ENCODE measurements around the gene CHN1. TPM values are rescaled to one million over a fixed set of nuclear protein-coding genes. Genes with fewer than 3 reads are reported as not detected.

Gene CHN1
- total RNA-seq, 4 donors from 2014 or later, result 3.4 to 60.2 (median 7.1) TPM

DNA sequence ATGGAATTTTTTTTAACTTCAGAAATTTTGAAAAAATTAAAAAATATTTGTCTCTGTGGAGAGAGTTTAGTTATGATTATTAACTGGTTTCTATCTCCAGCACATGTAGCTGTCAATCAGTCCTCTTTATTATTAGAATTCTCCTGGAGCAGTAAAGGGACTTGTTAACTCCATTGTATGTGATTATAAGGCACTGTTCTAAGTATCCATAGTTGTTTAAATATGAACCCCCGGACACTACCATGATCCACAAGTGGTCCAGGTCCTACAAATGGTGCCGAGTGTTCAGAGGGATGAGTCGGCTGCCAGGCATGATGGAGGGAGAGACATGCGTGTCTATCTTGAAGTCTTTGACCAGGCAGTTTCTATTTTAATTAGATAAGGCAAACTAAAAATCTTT is 241.4 kb downstream of the CHN1 start:
- no peak for DNase-seq

DNA sequence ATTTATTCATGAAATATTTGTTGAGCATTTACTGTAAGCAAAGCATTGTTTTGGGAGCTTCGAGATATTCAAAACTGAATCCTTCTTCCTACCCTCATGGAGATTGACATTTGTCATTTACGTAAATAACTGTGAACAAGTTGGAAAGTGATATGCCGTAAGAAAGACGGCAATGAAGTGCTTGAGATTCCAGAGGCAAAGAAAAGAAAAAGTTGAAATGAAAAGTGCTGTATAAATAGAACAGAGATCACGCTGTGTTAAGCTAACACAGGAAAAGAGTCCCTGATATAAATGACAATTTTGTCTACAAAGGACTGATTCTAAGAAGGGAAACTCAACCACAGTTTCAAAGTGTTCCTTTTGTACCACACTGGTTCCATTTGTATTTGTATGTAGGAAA is 242.7 kb downstream of the CHN1 start:
- no peak overlapping the region for H3K4me3 ChIP-seq
- H3K4me1 ChIP-seq, result no peaks in the 10 kb centered on the region
- DNase-seq, result no peak
- no peaks in the 10 kb centered on the region for H3K9me3 ChIP-seq
- no peak for TF ChIP-seq POLR2A (IDR thresholded peaks at IDR 0.05)
- TF ChIP-seq, protein P1, sequence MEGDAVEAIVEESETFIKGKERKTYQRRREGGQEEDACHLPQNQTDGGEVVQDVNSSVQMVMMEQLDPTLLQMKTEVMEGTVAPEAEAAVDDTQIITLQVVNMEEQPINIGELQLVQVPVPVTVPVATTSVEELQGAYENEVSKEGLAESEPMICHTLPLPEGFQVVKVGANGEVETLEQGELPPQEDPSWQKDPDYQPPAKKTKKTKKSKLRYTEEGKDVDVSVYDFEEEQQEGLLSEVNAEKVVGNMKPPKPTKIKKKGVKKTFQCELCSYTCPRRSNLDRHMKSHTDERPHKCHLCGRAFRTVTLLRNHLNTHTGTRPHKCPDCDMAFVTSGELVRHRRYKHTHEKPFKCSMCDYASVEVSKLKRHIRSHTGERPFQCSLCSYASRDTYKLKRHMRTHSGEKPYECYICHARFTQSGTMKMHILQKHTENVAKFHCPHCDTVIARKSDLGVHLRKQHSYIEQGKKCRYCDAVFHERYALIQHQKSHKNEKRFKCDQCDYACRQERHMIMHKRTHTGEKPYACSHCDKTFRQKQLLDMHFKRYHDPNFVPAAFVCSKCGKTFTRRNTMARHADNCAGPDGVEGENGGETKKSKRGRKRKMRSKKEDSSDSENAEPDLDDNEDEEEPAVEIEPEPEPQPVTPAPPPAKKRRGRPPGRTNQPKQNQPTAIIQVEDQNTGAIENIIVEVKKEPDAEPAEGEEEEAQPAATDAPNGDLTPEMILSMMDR (IDR thresholded peaks at IDR 0.05), result no peak
- no peaks in the 10 kb centered on the region for H3K27me3 ChIP-seq
- H3K27ac ChIP-seq, result no peak overlapping the region
- H3K36me3 ChIP-seq, result no peaks in the 10 kb centered on the region

More for the DNA sequence above, 241.4 kb downstream of the CHN1 start:
- H3K36me3 ChIP-seq, result no peaks in the 10 kb centered on the region
- no peaks in the 10 kb centered on the region for H3K27me3 ChIP-seq
- no peak overlapping the region for H3K4me3 ChIP-seq
- no peaks in the 10 kb centered on the region for H3K4me1 ChIP-seq
- H3K27ac ChIP-seq, result no peak overlapping the region
- TF ChIP-seq POLR2A (IDR thresholded peaks at IDR 0.05), result no peak
- TF ChIP-seq, protein P1 (IDR thresholded peaks at IDR 0.05), result no peak
- H3K9me3 ChIP-seq, result no peaks in the 10 kb centered on the region

DNA sequence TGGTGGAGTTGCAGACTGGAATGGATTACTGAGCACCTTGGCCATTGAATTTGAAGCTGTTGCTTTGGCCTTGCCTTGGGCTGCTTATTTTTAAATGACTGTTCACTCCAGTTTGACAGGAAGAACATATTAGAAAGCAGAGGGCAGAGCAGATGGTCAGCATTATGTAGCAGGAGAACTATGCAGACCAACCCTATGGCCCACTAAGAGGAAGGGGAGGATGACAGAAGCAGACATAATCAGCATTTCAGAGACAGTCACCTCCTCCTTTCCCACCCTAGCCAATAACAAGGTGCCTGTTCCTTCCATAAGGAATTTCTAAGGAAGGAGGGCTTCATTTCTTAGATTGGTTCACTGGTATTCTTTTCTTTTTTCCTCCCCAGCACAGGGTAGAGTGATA is 243.3 kb downstream of the CHN1 start:
- no peak for DNase-seq
- H3K36me3 ChIP-seq, result no peaks in the 10 kb centered on the region
- H3K27me3 ChIP-seq, result no peaks in the 10 kb centered on the region
- TF ChIP-seq, protein P1 (IDR thresholded peaks at IDR 0.05), result no peak
- no peak for TF ChIP-seq POLR2A (IDR thresholded peaks at IDR 0.05)
- no peaks in the 10 kb centered on the region for H3K9me3 ChIP-seq
- H3K27ac ChIP-seq, result no peak overlapping the region
- no peak overlapping the region for H3K4me3 ChIP-seq
- no peaks in the 10 kb centered on the region for H3K4me1 ChIP-seq

DNA sequence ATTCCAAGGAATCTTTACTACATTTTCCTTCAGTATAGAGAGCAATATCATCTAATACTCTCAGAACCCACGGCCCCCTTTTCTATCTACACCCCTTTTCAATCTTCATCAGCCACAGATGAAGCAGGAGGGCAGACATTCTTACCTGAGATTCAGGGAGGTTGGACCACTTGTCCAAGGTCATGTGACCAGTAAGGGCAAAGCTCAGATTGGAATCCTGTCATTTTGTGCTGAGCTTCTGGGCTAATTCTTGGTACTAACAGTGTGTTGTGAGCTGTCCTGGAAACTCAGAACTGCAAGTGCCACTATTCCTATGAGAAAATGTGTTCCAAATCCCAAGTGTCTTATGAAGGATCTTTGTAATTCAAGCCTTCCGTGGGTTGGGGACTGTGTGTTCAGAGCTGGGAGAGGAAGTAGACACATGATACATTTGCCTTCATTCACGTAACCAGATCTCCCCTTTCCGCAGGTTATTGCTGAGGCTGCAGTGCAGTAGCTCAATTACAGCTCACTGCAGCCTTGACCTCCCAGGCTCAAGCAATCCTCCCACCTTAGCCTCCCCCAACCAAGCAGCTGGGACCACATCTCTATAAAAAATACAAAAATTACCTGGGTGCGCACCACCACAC is 244.2 kb downstream of the CHN1 start:
- H3K27me3 ChIP-seq, result no peaks in the 10 kb centered on the region
- TF ChIP-seq, protein P1 (IDR thresholded peaks at IDR 0.05), result no peak
- TF ChIP-seq POLR2A (IDR thresholded peaks at IDR 0.05), result no peak
- H3K4me1 ChIP-seq, result no peaks in the 10 kb centered on the region
- no peaks in the 10 kb centered on the region for H3K36me3 ChIP-seq
- no peak overlapping the region for H3K4me3 ChIP-seq
- H3K27ac ChIP-seq, result no peak overlapping the region
- DNase-seq, result no peak
- no peaks in the 10 kb centered on the region for H3K9me3 ChIP-seq

DNA sequence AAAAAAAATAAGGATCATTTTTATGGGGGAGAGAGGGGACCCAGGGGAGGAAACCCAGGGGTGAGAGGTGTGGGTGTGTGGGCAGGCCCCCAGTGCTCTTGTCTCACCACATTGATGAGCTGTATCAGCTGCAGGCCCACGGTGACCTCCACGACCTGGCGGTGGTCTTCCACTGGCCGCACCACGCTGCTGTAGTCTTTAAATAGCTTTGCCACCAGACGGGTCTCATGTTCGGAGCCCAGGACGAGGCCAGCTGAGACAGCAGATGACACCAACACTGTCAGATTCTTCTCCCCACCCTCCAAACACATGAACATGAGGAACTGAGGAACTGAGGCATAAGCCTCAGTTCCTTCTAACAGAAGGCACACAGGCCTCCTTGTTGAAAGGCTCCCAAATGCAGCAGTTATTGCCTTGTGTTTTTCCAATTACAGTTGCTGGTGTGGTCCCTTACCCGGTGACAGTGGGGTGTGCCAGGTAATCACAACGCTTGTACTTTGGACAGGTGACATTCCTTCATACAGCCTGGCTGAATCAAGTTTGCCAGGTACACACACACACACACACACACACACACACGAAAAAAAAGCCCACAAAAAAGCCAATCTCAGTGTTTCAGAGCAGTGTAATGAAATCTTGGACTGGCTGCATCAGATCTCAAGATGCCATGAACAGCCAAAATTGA is 245.7 kb downstream of the CHN1 start:
- no peak for DNase-seq

More for the DNA sequence above, 245.7 kb downstream of the CHN1 start:
- Histone ChIP-seq H3K4me3 (no peak overlapping the region), H3K36me3 (no peaks in the 10 kb centered on the region), H3K9me3 (no peaks in the 10 kb centered on the region), H3K27ac (no peak overlapping the region), H3K4me1 (no peaks in the 10 kb centered on the region), H3K27me3 (no peaks in the 10 kb centered on the region)
- TF ChIP-seq, protein P1 (IDR thresholded peaks at IDR 0.05), result no peak
- no peak for TF ChIP-seq POLR2A (IDR thresholded peaks at IDR 0.05)
